Kidney glomerular epithelial cell (primary cell): ENCODE data around the gene SFT2D3.
A peak's percentile ranks its signal among the peaks of the same experiment; 100 is the strongest.

Experiments used
- DNase-seq: peaks from one replicate; lab custom pipeline; 2025; lab: John Stamatoyannopoulos, UW

The SFT2D3 gene

GRCh38 chr2:127707890-127708648 is 6.8 kb downstream of the SFT2D3 start:
- DNase-seq = no peak

- DNase-seq = no peak
Measured at GRCh38 chr2:127709336-127709735, 8.0 kb downstream of the SFT2D3 start.

- DNase-seq = no peak
Measured at GRCh38 chr2:127712999-127713398, 11.7 kb downstream of the SFT2D3 start.

- DNase-seq = no peak
Measured at GRCh38 chr2:127713562-127713961, 12.3 kb downstream of the SFT2D3 start.

- DNase-seq = no peak
Measured at GRCh38 chr2:127715778-127716449, 14.6 kb downstream of the SFT2D3 start.

GRCh38 chr2:127718271-127718670 is 17.0 kb downstream of the SFT2D3 start:
- no peak for DNase-seq

GRCh38 chr2:127719301-127720218 is 18.3 kb downstream of the SFT2D3 start:
- no peak for DNase-seq

- DNase-seq = peak; percentile 20
Measured at GRCh38 chr2:127721311-127721977, 20.1 kb downstream of the SFT2D3 start.

GRCh38 chr2:127721978-127722355 is 20.7 kb downstream of the SFT2D3 start:
- peak; percentile 65 for DNase-seq

- no peak for DNase-seq
Measured at GRCh38 chr2:127722807-127723206, 21.5 kb downstream of the SFT2D3 start.

- DNase-seq = no peak
Measured at GRCh38 chr2:127726158-127726880, 25.0 kb downstream of the SFT2D3 start.

GRCh38 chr2:127733113-127733815 is 32.0 kb downstream of the SFT2D3 start:
- DNase-seq = no peak

GRCh38 chr2:127733816-127734537 is 32.7 kb downstream of the SFT2D3 start:
- DNase-seq = peak; percentile 47

- DNase-seq = peak; percentile 43
Measured at GRCh38 chr2:127735044-127735443, 33.7 kb downstream of the SFT2D3 start.

- DNase-seq = peak; percentile 87
Measured at GRCh38 chr2:127735537-127736399, 34.5 kb downstream of the SFT2D3 start.

- DNase-seq = no peak
Measured at GRCh38 chr2:127737892-127738291, 36.6 kb downstream of the SFT2D3 start.

- no peak for DNase-seq
Measured at GRCh38 chr2:127739800-127740199, 38.5 kb downstream of the SFT2D3 start.

- DNase-seq = no peak
Measured at GRCh38 chr2:127740665-127741288, 39.5 kb downstream of the SFT2D3 start.
